Activated CD8-positive, alpha-beta T cell treated with anti-CD3 and anti-CD28 coated beads for 36 hours (primary cell): Measurements from ENCODE around the gene STK36. TPM values are rescaled to one million over a fixed set of nuclear protein-coding genes. Genes with fewer than 3 reads are reported as not detected.

Source experiments
- ATAC-seq: fragments of 200-7000 bp; cut with Tn5 transposase; one replicate; pipeline ENCODE4 v1.10.0; 2021; ENCODE audit warnings: mild to moderate bottlenecking, moderate library complexity
- CTCF ChIA-PET: fragments of 350-600 bp; sonication (Branson Sonifier 250); formaldehyde crosslinking; loops from one replicate; lab custom pipeline; 2021; ENCODE audit warnings: antibody characterized with exemption; lab: Charles Lee
- POLR2A ChIA-PET: fragments of 350-600 bp; sonication (Branson Sonifier 250); formaldehyde crosslinking; loops from one replicate; lab custom pipeline; 2021; ENCODE audit warnings: antibody characterized with exemption; lab: Charles Lee
- DNase-seq: peaks from one replicate; pipeline ENCODE4 v3.0.0-alpha.2; 2020
- H3K27ac Mint-ChIP-seq: one replicate; pipeline ENCODE4 v1.8.0; 2021; ENCODE audit warnings: mild to moderate bottlenecking, mixed read lengths
- H3K27me3 Mint-ChIP-seq: one replicate; pipeline ENCODE4 v1.8.0; 2021; ENCODE audit warnings: mixed read lengths
- H3K36me3 Mint-ChIP-seq: one replicate; pipeline ENCODE4 v1.8.0; 2021; ENCODE audit warnings: low read depth, mixed read lengths
- H3K4me1 Mint-ChIP-seq: one replicate; pipeline ENCODE4 v1.8.0; 2021; ENCODE audit warnings: low read depth, mixed read lengths
- H3K4me3 Mint-ChIP-seq: one replicate; pipeline ENCODE4 v1.8.0; 2021; ENCODE audit warnings: mild to moderate bottlenecking, moderate library complexity, mixed read lengths
- H3K9me3 Mint-ChIP-seq: one replicate; pipeline ENCODE4 v1.8.0; 2021; ENCODE audit warnings: mixed read lengths
- CTCF ChIP-seq: fragments of 200-600 bp; IDR thresholded peaks from one replicate; pipeline ENCODE4 v1.8.0; 2022; ENCODE audit warnings: antibody characterized with exemption, mild to moderate bottlenecking
- intact Hi-C: fragments of 100-400 bp; cut with micrococcal nuclease; formaldehyde crosslinking; loops from one replicate; pipeline ENCODE4 v1.10.0; 2022
- total RNA-seq, 2 experiments: library from RNA; stranded (reverse); gene quantifications; one replicate each; pipeline ENCODE4 v1.2.3, GENCODE V29; 2021

STK36 gene
- total RNA-seq, 2 experiments from 2014 or later = 11.6 to 14.9 TPM

GRCh38 chr2:218719457-218719856 is 47.6 kb downstream of the STK36 start:
- ChIA-PET POLR2A (no interaction called here), CTCF (interaction anchor here (1.0 kb wide), 1 partner anchor 9 kb away, joined by 4 read pairs; no protein-coding TSS in a partner anchor)
- no peak for DNase-seq

GRCh38 chr2:218720048-218721041 is 48.5 kb downstream of the STK36 start:
- intact Hi-C loops = no loop called here
- Mint-ChIP-seq H3K27me3 (no peaks in the 10 kb centered on the region), H3K4me3 (no peak overlapping the region), H3K9me3 (no peaks in the 10 kb centered on the region), H3K27ac (no peak overlapping the region), H3K36me3 (peaks cover 16% of the 10 kb centered on the region), H3K4me1 (peaks cover 28% of the 10 kb centered on the region)
- CTCF ChIA-PET = interaction anchor here (1.0 to 2.8 kb wide), 3 partner anchors 10 to 128 kb away, joined by 3 to 23 read pairs (median 4); no protein-coding TSS in a partner anchor
- DNase-seq = no peak
- POLR2A ChIA-PET = no interaction called here
- TF ChIP-seq CTCF = no peak
- no peak for ATAC-seq

More at GRCh38 chr2:218719457-218719856, 47.6 kb downstream of the STK36 start:
- Mint-ChIP-seq H3K4me1 (peaks cover 28% of the 10 kb centered on the region), H3K9me3 (no peaks in the 10 kb centered on the region), H3K27ac (no peak overlapping the region), H3K4me3 (no peak overlapping the region), H3K27me3 (no peaks in the 10 kb centered on the region), H3K36me3 (peaks cover 14% of the 10 kb centered on the region)
- TF ChIP-seq CTCF = no peak
- intact Hi-C loops = no loop called here
- no peak for ATAC-seq

GRCh38 chr2:218721488-218721887 is 49.6 kb downstream of the STK36 start:
- H3K4me1 Mint-ChIP-seq = peaks cover 26% of the 10 kb centered on the region
- H3K4me3 Mint-ChIP-seq = no peak overlapping the region
- CTCF ChIA-PET = interaction anchor here (0.6 to 2.8 kb wide), 5 partner anchors 10 to 155 kb away, joined by 3 to 23 read pairs (median 4); no protein-coding TSS in a partner anchor
- H3K27me3 Mint-ChIP-seq = no peaks in the 10 kb centered on the region
- no peak for DNase-seq
- no peak overlapping the region for H3K27ac Mint-ChIP-seq
- H3K9me3 Mint-ChIP-seq = peaks cover 5% of the 10 kb centered on the region
- POLR2A ChIA-PET = interaction anchor here (0.6 to 1.2 kb wide), 4 partner anchors 10 to 923 kb away, joined by 3 to 4 read pairs (median 4); no protein-coding TSS in a partner anchor
- TF ChIP-seq CTCF = no peak
- ATAC-seq = no peak
- H3K36me3 Mint-ChIP-seq = peaks cover 20% of the 10 kb centered on the region
- intact Hi-C loops = no loop called here

- no peak overlapping the region for H3K4me3 Mint-ChIP-seq
- DNase-seq (no peak), ATAC-seq (no peak)
- CTCF ChIA-PET = interaction anchor here (0.6 to 2.8 kb wide), 7 partner anchors 9 to 154 kb away, joined by 3 to 23 read pairs (median 4); no protein-coding TSS in a partner anchor
- no peak for TF ChIP-seq CTCF
- peaks cover 23% of the 10 kb centered on the region for H3K4me1 Mint-ChIP-seq
- POLR2A ChIA-PET = interaction anchor here (0.6 to 1.2 kb wide), 5 partner anchors 11 to 369 kb away, joined by 3 to 4 read pairs (median 3); no protein-coding TSS in a partner anchor
- H3K27ac Mint-ChIP-seq = no peak overlapping the region
- intact Hi-C loops = no loop called here
- no peaks in the 10 kb centered on the region for H3K27me3 Mint-ChIP-seq
- peaks cover 20% of the 10 kb centered on the region for H3K36me3 Mint-ChIP-seq
- peaks cover 5% of the 10 kb centered on the region for H3K9me3 Mint-ChIP-seq
Observed at GRCh38 chr2:218721934-218722333, 50.0 kb downstream of the STK36 start.
